ENCODE data around the gene DUS2.

DNA sequence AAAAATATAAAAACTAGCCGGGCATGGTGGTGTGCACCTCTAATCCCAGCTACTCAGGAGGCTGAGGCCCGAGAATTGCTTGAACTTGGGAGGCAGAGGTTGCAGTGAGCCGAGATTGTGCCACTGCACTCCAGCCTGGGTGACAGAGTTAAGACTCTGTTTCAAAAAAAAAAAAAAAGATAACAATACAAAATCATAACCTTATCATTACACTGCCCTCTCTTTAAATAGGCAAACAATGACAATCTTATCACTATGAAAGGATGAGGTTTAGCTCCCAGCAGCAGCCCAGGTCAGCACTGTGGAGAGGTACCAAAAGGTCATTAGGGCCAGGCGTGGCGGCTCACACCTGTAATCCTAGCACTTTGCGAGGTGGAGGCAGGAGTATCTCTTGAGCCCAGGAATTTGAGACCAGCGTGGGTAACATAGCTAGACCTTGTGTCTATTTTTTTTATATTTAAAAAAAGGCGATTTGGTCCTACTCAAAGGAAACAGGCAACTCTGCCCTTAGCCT is 3.9 kb upstream of the DUS2 start:
- TF ChIP-seq CTCF (IDR thresholded peaks at IDR 0.05; ENCODE audit: low read depth, low read length, missing input control) (no peak), MAX (IDR thresholded peaks at IDR 0.05) (no peak), YY1 (IDR thresholded peaks at IDR 0.05) (no peak), RAD21 (IDR thresholded peaks at IDR 0.05) (no peak), REST (IDR thresholded peaks at IDR 0.05) (no peak)
